T1000 (cell line): Measurements from ENCODE around the gene LAPTM4A.

Source experiments
- DNase-seq: peaks from one replicate; lab custom pipeline; 2025; ENCODE audit warnings: mixed read lengths; lab: John Stamatoyannopoulos, UW

The LAPTM4A gene

GRCh38 chr2:20019747-20020146 lies 31.7 kb downstream of the LAPTM4A start:
- DNase-seq, result no peak

- no peak for DNase-seq
Measured at GRCh38 chr2:20018601-20019152, 32.8 kb downstream of the LAPTM4A start.

GRCh38 chr2:20016346-20016745 lies 35.1 kb downstream of the LAPTM4A start:
- DNase-seq, result no peak

GRCh38 chr2:20015482-20016083 lies 35.8 kb downstream of the LAPTM4A start:
- no peak for DNase-seq

GRCh38 chr2:20013126-20013849 lies 38.1 kb downstream of the LAPTM4A start:
- DNase-seq, result no peak

GRCh38 chr2:20012282-20013125 lies 38.9 kb downstream of the LAPTM4A start, which contains the start of gene MATN3:
TSS of gene MATN3 (minus strand) at chr2:20012668. CDS start at chr2:20012631, 37 bp downstream.
- DNase-seq, result no peak

GRCh38 chr2:20012032-20012281 lies 39.5 kb downstream of the LAPTM4A start:
- DNase-seq, result no peak

GRCh38 chr2:20011276-20012031 lies 40.0 kb downstream of the LAPTM4A start:
- DNase-seq, result no peak

- no peak for DNase-seq
Measured at GRCh38 chr2:20008703-20009102, 42.7 kb downstream of the LAPTM4A start.

GRCh38 chr2:20005891-20006470 lies 45.4 kb downstream of the LAPTM4A start:
- DNase-seq, result no peak

GRCh38 chr2:20005067-20005627 lies 46.3 kb downstream of the LAPTM4A start:
- no peak for DNase-seq

- no peak for DNase-seq
Measured at GRCh38 chr2:20001361-20001863, 50.0 kb downstream of the LAPTM4A start.

- DNase-seq, result no peak
Measured at GRCh38 chr2:19993731-19994130, 57.7 kb downstream of the LAPTM4A start.

- DNase-seq, result no peak
Measured at GRCh38 chr2:19991895-19992294, 59.5 kb downstream of the LAPTM4A start.

GRCh38 chr2:19990416-19990728 lies 61.1 kb downstream of the LAPTM4A start:
- DNase-seq, result no peak

GRCh38 chr2:19989667-19990415 lies 61.6 kb downstream of the LAPTM4A start, which contains the start of gene WDR35:
TSS of gene WDR35 (minus strand) at chr2:19990105. CDS start at chr2:19990015, 90 bp downstream.
- DNase-seq, result peak; percentile 86

GRCh38 chr2:19989342-19989666 lies 62.1 kb downstream of the LAPTM4A start:
- DNase-seq, result no peak

GRCh38 chr2:19988600-19988999 lies 62.8 kb downstream of the LAPTM4A start:
- no peak for DNase-seq

- no peak for DNase-seq
Measured at GRCh38 chr2:19987936-19988335, 63.5 kb downstream of the LAPTM4A start.
